K562 (cell line): Measurements from ENCODE around the gene RNASET2. TPM values are rescaled to one million over a fixed set of nuclear protein-coding genes. Genes with fewer than 3 reads are reported as not detected.

Experiments used
- FUS ChIP-seq: fragments of 200-400 bp; formaldehyde crosslinking; optimal IDR thresholded peaks from 2 replicates; pipeline ENCODE3; 2017; ENCODE audit warnings: low read depth, low read length
- HMGN3 ChIP-seq: IDR thresholded peaks from 2 replicates; pipeline ENCODE4 v1.6.1; 2011; ENCODE audit warnings: borderline replicate concordance, low read depth, mild to moderate bottlenecking, mixed read lengths, low read length; ENCODE audit not compliant: insufficient read length; ENCODE audit errors: extremely low read depth
- HNRNPK ChIP-seq: fragments of 200-400 bp; formaldehyde crosslinking; IDR thresholded peaks from one replicate; pipeline ENCODE4 v1.6.1; 2018; ENCODE audit warnings: mild to moderate bottlenecking, low read depth, low read length; ENCODE audit not compliant: poor library complexity, severe bottlenecking
- KAT7 ChIP-seq: sonication (generic); formaldehyde crosslinking; IDR thresholded peaks from 2 replicates; pipeline ENCODE4 v1.8.0; 2022; ENCODE audit warnings: missing genetic modification reagents, mild to moderate bottlenecking, borderline replicate concordance
- KDM4B ChIP-seq, 2 experiments: fragments of 450-650 bp in 1 of 2; sonication (generic) in 1 of 2; IDR thresholded peaks; 2 replicates each; pipeline ENCODE4 v1.6.1; 2016 to 2017; ENCODE audit warnings: borderline replicate concordance in 2 of 2, antibody characterized with exemption in 1 of 2, low read depth in 1 of 2, mild to moderate bottlenecking in 1 of 2
- LCOR ChIP-seq: sonication (generic); formaldehyde crosslinking; IDR thresholded peaks from 2 replicates; pipeline ENCODE4 v1.8.0; 2022; ENCODE audit warnings: mild to moderate bottlenecking, missing genetic modification reagents
- RBBP5 ChIP-seq: fragments of 200-600 bp; sonication (generic); IDR thresholded peaks from 2 replicates; pipeline ENCODE4 v1.6.1; 2012; ENCODE audit warnings: borderline replicate concordance, mild to moderate bottlenecking, low read length, control low read depth, inconsistent platforms; ENCODE audit not compliant: insufficient read depth, poor library complexity, severe bottlenecking
- TAF7 ChIP-seq: fragments of 450-650 bp; IDR thresholded peaks from 2 replicates; pipeline ENCODE4 v1.6.1; 2016; ENCODE audit warnings: missing genetic modification characterization, missing compliant biosample characterization
- ZNF407 ChIP-seq: fragments of 450-650 bp; IDR thresholded peaks from 2 replicates; pipeline ENCODE4 v1.6.1; 2016; ENCODE audit warnings: low read depth
- ZNF431 ChIP-seq: sonication (generic); formaldehyde crosslinking; IDR thresholded peaks from 2 replicates; pipeline ENCODE4 v1.8.0; 2022; ENCODE audit warnings: mild to moderate bottlenecking, missing genetic modification reagents
- polyA plus RNA-seq, 8 experiments: library from polyadenylated mRNA; depleted of rRNA in 4 of 8; stranded (reverse) in 5 of 8; unstranded in 3 of 8; fragments of >200 nt; fragmentation: Nextera tagmentation in 2 of 8; fragmentation: Illumina TruSeq in 1 of 8; extraction: Ambion mirVana in 2 of 8; extraction: Trizol in 1 of 8; gene quantifications; 2 replicates each; pipeline versions ENCODE4 v1.2.1 to v1.2.3, GENCODE V29; 2011 to 2014; ENCODE audit warnings: inconsistent platforms in 1 of 8, missing spikeins in 1 of 8
- total RNA-seq, 7 experiments: library from RNA; depleted of rRNA in 6 of 7; stranded (reverse); fragments of >200 nt in 6 of 7; fragmentation: Illumina TruSeq in 2 of 7; extraction: Trizol in 2 of 7; gene quantifications; 2 replicates each; pipeline versions ENCODE4 v1.2.1 to v1.2.3, GENCODE V29; 2011 to 2021; ENCODE audit warnings: low replicate concordance in 1 of 7
- TF ChIP-seq, protein P1 (sequence below): fragments of 250-450 bp; sonication (Bioruptor Pico); IDR thresholded peaks from 2 replicates; pipeline ENCODE4 v1.8.0; 2022; ENCODE audit warnings: inconsistent platforms
- TF ChIP-seq, protein P2 (sequence below): fragments of 250-450 bp; sonication (Bioruptor Pico); IDR thresholded peaks from 2 replicates; pipeline ENCODE4 v1.5.0; 2020; ENCODE audit warnings: mild to moderate bottlenecking, borderline replicate concordance

Gene RNASET2
- total and polyA plus RNA-seq, 9 of the 15 experiments (the other 6 are each of a cell fraction or from before 2014, with no cell fraction given) = 7.4 to 141 (median 91.3) TPM

DNA sequence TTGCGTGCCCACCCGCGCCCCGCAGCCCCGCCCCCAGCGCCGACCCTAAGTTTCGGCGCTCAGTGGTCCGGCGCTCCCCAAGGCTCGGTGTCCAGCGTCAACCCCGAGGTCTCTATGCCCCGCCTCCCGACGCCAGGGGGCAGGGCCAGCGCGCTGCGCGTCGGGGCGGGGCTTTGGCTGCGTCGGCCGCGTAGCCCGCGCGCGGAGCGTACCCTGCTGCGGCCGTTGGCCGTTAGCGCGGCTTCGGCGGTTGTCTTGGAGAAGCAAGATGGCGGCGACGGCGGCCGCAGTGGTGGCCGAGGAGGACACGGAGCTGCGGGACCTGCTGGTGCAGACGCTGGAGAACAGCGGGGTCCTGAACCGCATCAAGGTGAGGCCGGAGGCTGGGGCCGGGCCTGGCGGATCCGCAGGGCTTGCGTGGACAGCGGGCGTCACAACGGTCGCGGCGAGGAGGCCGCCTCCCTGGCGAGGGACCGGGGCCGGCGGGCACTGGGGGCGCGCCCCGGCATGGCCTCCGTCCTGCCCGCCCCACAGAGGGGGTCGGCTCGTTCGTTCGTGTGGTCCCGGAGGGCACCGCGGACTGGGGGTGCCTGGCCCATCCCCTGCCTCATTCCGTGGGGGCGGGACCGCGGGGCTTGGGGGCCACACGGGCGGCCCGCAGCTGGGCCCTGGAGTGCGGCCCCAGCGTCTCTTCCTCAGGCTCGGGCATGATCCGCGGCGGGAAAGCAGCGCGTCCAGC, 43.0 kb upstream of the RNASET2 start, which contains the start of gene CEP43 (continued):
- TF ChIP-seq ZNF407 (peak; percentile 87), LCOR (no peak), TAF7 (tag) (peak; percentile 14; the same call in 1 of the 2 replicates), ZNF431 (CRISPR knock-in tag) (0 out of 2 replicates have a peak, but pooled peaks have one; percentile 7), KDM4B (IDR thresholded peaks at IDR 0.05; ENCODE audit: borderline replicate concordance in 2 of 2, low read depth in 1 of 2) (no peak), KAT7 (CRISPR knock-in tag) (peak; percentile 81; the same call in 1 of the 2 replicates), RBBP5 (peak; percentile 94), HNRNPK (peak; percentile 97), FUS (peak; percentile 37), HMGN3 (peak; percentile 45)
- TF ChIP-seq, protein P1, sequence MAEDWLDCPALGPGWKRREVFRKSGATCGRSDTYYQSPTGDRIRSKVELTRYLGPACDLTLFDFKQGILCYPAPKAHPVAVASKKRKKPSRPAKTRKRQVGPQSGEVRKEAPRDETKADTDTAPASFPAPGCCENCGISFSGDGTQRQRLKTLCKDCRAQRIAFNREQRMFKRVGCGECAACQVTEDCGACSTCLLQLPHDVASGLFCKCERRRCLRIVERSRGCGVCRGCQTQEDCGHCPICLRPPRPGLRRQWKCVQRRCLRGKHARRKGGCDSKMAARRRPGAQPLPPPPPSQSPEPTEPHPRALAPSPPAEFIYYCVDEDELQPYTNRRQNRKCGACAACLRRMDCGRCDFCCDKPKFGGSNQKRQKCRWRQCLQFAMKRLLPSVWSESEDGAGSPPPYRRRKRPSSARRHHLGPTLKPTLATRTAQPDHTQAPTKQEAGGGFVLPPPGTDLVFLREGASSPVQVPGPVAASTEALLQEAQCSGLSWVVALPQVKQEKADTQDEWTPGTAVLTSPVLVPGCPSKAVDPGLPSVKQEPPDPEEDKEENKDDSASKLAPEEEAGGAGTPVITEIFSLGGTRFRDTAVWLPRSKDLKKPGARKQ (CRISPR knock-in tag) = no peak
- TF ChIP-seq, protein P2, sequence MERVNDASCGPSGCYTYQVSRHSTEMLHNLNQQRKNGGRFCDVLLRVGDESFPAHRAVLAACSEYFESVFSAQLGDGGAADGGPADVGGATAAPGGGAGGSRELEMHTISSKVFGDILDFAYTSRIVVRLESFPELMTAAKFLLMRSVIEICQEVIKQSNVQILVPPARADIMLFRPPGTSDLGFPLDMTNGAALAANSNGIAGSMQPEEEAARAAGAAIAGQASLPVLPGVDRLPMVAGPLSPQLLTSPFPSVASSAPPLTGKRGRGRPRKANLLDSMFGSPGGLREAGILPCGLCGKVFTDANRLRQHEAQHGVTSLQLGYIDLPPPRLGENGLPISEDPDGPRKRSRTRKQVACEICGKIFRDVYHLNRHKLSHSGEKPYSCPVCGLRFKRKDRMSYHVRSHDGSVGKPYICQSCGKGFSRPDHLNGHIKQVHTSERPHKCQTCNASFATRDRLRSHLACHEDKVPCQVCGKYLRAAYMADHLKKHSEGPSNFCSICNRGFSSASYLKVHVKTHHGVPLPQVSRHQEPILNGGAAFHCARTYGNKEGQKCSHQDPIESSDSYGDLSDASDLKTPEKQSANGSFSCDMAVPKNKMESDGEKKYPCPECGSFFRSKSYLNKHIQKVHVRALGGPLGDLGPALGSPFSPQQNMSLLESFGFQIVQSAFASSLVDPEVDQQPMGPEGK = no peak
